Prostate gland (tissue), 2 donors: ENCODE data around the gene PGK1.

Experiments
- POLR2A ChIP-seq: fragments of 450-650 bp; IDR thresholded peaks from one replicate; pipeline ENCODE4 v1.6.1; 2016; ENCODE audit warnings: antibody characterized with exemption, mild to moderate bottlenecking
- TF ChIP-seq, protein P1 (sequence below), 4 experiments: fragments of 200-600 bp in 2 of 4; fragments of 450-650 bp in 2 of 4; sonication (generic) in 2 of 4; IDR thresholded peaks; 1 replicate in 3 of 4; 2 replicates in 1 of 4; pipeline ENCODE4 v1.5.1; 2016 to 2019; ENCODE audit warnings: antibody characterized with exemption in 4 of 4, mild to moderate bottlenecking in 2 of 4, moderate library complexity in 2 of 4

DNA sequence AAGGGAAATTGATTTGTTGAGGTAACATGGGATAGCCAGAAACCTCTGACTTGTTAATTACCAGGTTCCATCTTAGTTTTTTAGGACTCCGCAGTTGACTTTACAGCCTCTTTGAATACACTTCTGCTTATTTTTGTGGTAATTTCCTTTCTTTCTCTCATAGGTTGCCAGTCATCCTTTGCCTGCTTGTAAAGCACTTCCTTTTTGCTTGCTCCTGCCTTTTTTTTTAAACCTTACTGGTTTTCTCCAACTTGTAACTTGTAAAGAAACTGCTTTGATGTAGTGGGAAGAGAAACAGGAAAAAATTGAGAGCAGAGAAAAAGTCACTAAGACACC is 2.6 kb downstream of the PGK1 start:
- TF ChIP-seq, protein P1, sequence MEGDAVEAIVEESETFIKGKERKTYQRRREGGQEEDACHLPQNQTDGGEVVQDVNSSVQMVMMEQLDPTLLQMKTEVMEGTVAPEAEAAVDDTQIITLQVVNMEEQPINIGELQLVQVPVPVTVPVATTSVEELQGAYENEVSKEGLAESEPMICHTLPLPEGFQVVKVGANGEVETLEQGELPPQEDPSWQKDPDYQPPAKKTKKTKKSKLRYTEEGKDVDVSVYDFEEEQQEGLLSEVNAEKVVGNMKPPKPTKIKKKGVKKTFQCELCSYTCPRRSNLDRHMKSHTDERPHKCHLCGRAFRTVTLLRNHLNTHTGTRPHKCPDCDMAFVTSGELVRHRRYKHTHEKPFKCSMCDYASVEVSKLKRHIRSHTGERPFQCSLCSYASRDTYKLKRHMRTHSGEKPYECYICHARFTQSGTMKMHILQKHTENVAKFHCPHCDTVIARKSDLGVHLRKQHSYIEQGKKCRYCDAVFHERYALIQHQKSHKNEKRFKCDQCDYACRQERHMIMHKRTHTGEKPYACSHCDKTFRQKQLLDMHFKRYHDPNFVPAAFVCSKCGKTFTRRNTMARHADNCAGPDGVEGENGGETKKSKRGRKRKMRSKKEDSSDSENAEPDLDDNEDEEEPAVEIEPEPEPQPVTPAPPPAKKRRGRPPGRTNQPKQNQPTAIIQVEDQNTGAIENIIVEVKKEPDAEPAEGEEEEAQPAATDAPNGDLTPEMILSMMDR (IDR thresholded peaks at IDR 0.05) = no peak
- no peak for TF ChIP-seq POLR2A
